ENCODE measurements around the gene BNC2. TPM values are rescaled to one million over a fixed set of nuclear protein-coding genes. Genes with fewer than 3 reads are reported as not detected.

Gene BNC2
- total RNA-seq, 4 donors from 2014 or later = 17.2 to 26.7 (median 20.1) TPM

DNA sequence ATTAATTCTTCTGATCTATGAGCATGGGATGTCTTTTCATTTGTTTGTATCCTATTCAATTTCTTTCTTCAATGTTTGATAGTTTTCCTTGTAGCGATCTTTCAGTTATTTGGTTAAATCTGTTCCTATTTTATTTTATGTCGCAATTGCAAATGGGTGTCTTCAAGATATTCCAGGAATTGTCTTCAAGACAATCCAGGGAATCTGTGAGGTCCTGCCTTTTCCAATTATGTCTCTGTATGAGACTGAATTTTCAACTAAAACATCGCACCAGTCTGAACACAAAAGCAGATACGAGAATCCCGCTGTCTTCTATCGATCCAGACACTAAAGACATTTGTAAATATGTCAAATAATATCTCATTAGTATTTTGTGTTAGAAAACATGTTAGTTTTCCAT is 485.5 kb downstream of the BNC2 start:
- TF ChIP-seq, protein P1, sequence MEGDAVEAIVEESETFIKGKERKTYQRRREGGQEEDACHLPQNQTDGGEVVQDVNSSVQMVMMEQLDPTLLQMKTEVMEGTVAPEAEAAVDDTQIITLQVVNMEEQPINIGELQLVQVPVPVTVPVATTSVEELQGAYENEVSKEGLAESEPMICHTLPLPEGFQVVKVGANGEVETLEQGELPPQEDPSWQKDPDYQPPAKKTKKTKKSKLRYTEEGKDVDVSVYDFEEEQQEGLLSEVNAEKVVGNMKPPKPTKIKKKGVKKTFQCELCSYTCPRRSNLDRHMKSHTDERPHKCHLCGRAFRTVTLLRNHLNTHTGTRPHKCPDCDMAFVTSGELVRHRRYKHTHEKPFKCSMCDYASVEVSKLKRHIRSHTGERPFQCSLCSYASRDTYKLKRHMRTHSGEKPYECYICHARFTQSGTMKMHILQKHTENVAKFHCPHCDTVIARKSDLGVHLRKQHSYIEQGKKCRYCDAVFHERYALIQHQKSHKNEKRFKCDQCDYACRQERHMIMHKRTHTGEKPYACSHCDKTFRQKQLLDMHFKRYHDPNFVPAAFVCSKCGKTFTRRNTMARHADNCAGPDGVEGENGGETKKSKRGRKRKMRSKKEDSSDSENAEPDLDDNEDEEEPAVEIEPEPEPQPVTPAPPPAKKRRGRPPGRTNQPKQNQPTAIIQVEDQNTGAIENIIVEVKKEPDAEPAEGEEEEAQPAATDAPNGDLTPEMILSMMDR (IDR thresholded peaks at IDR 0.05; ENCODE audit: low read depth) = no peak

GRCh38 chr9:16377311-16377710 is 493.2 kb downstream of the BNC2 start:
- TF ChIP-seq, protein P1 (IDR thresholded peaks at IDR 0.05; ENCODE audit: low read depth) = no peak

DNA sequence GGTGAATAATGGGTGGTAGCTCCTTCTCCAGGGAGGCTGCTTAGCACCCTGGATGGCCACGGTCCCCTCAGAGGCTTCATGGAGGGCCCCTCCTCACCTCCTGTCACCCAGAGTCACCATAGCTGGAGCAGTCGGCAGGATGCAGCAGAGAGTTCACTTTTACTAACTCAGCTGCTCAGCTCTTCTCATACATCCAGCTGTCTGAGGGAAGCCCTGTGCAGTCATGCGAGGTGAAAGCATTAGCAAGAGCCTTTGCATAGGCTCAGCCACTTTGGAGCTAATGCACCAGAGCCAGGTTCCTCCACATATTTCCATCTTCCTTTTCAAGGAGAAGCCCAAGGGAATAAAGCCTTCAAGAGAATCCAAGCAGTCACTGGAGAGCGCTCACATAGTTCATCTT is 499.2 kb downstream of the BNC2 start:
- TF ChIP-seq, protein P1 (IDR thresholded peaks at IDR 0.05; ENCODE audit: low read depth) = no peak

DNA sequence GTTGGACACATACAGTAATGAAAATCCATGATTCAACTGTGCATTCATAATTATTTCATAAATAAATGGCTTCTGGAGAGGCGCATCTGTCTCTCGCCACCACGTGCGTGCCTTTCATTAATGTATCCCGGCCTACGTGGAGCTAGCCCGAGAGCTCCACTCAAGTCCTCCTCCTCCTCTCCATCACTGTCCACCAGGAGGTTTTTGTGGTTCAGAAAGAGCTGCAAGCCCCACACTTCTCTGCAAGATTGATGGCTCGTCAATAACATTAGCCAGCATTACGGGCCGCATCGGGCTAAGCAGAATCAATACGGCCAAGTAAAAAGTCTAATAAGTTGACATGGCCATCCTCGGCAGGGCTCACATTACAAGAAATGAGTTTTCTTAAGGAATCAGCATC is 499.8 kb downstream of the BNC2 start:
- TF ChIP-seq, protein P1 (IDR thresholded peaks at IDR 0.05; ENCODE audit: low read depth) = no peak

DNA sequence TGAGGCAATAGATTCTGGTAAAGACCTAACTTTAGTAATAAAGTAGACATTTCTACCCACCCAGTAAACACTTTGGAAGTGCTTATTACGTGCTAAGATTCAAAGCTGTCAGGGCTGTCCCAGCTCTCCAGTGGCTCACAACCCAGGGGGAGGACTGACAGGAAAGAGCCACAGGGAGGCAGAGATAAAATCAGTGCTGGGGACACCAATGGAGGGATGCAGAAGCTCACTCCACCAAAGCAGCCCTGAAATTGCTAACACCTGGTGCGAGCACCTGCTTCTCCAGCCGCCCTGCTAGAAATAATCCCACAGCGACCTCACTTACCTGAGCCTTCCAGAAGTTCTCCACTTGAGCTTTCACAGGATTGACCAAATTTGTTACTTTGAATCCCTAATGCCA is 501.0 kb downstream of the BNC2 start:
- TF ChIP-seq, protein P1 (IDR thresholded peaks at IDR 0.05; ENCODE audit: low read depth) = no peak

DNA sequence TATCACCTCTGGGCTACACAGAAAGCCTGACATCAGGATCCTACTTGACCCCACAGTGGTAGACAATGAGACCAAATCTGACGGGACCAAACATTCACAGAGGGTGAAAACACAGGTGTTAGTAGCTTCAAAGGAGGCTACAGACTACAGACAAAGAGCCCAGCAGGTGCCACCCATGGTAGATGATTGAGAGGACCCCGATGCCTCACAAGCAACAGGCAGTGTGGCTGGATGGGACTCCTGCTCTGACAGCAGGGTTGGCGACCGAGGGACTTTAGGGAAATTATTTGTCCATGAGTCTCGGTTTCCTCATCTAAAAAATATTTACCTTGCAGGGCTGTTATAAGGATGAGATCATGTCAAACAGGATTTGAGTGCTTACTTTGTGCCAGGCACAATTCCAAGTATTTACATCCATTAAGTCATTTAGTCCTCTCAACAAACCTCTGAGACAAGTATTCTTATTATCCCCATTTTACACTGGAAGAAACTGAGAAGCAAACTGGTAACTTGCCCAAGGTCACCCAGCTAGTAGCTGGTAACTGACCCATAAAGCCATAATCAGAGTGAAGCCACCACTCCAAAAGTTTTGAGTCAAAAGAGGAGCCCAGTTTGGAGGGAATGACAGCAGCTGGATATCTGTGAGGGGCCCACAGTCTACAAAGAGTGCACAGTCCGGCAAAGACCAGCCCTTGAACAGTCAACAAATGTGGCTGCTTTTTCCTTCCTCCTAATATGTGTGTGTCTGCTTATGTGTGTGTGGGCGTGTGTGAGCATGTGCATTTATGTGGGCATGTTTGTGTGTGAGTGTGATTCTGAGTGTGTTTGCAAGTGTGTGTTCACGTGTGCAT is 502.0 kb downstream of the BNC2 start:
- TF ChIP-seq, protein P1 (IDR thresholded peaks at IDR 0.05; ENCODE audit: low read depth) = no peak

- TF ChIP-seq, protein P1 (IDR thresholded peaks at IDR 0.05; ENCODE audit: low read depth) = no peak
Measured at GRCh38 chr9:16367605-16368231, 502.8 kb downstream of the BNC2 start.

Measured in subcutaneous adipose tissue (tissue), 4 donors.